Measurements from ENCODE around the gene LIPT2. TPM values are rescaled to one million over a fixed set of nuclear protein-coding genes. Genes with fewer than 3 reads are reported as not detected.

The LIPT2 gene
- polyA plus RNA-seq, 1 donor from 2014 or later = 11.3 TPM

DNA sequence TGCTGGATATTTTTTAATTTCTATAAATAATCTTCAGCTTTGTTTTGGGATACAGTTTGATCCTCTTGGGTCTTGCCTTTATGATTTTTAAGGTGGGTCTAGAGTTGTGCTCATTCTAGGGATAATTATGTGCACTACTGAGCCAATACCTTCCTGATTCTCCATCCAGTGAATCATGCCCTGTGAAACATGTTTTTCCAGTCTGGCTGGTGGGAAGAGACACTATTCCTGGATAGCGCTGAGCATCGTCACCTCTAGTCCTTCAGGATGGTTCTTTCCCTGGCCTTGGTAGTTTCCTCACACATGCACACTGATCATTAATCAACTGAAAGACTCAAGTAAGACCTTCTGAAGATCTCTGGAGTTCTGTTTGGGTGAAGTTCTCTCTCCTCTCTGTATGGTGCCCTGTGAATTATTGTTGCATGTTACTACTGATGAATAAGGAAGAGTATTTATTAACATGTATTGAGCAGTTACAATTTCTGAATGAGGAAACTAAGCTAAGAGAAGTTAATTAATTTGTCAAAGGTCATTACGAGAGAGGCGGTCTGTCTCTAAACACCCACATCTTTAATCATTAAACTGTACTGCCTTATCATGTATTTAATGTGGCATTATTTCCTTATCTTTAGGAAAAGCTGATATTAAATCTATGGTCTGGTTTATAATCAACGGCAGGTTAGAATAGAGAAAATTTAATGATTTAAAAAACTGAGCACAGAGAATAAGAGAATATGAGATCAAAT is 39.1 kb upstream of the LIPT2 start:
- TF ChIP-seq EZH2 (IDR thresholded peaks at IDR 0.05; ENCODE audit: borderline replicate concordance, insufficient read depth, low read length, poor library complexity, severe bottlenecking) (no peak), RAD21 (conservative IDR thresholded peaks at IDR 0.05) (no peak), SMC3 (conservative IDR thresholded peaks at IDR 0.05; ENCODE audit: poor library complexity) (no peak), MXI1 (conservative IDR thresholded peaks at IDR 0.05; ENCODE audit: poor library complexity, severe bottlenecking) (no peak), POLR2AphosphoS5 (IDR thresholded peaks at IDR 0.05) (no peak), EP300 (conservative IDR thresholded peaks at IDR 0.05; ENCODE audit: poor library complexity, severe bottlenecking) (no peak), TAF1 (IDR thresholded peaks at IDR 0.05; ENCODE audit: low read depth) (no peak)
- TF ChIP-seq, protein P1, sequence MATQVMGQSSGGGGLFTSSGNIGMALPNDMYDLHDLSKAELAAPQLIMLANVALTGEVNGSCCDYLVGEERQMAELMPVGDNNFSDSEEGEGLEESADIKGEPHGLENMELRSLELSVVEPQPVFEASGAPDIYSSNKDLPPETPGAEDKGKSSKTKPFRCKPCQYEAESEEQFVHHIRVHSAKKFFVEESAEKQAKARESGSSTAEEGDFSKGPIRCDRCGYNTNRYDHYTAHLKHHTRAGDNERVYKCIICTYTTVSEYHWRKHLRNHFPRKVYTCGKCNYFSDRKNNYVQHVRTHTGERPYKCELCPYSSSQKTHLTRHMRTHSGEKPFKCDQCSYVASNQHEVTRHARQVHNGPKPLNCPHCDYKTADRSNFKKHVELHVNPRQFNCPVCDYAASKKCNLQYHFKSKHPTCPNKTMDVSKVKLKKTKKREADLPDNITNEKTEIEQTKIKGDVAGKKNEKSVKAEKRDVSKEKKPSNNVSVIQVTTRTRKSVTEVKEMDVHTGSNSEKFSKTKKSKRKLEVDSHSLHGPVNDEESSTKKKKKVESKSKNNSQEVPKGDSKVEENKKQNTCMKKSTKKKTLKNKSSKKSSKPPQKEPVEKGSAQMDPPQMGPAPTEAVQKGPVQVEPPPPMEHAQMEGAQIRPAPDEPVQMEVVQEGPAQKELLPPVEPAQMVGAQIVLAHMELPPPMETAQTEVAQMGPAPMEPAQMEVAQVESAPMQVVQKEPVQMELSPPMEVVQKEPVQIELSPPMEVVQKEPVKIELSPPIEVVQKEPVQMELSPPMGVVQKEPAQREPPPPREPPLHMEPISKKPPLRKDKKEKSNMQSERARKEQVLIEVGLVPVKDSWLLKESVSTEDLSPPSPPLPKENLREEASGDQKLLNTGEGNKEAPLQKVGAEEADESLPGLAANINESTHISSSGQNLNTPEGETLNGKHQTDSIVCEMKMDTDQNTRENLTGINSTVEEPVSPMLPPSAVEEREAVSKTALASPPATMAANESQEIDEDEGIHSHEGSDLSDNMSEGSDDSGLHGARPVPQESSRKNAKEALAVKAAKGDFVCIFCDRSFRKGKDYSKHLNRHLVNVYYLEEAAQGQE (IDR thresholded peaks at IDR 0.05; ENCODE audit: borderline replicate concordance) = no peak
- TF ChIP-seq, protein P2, sequence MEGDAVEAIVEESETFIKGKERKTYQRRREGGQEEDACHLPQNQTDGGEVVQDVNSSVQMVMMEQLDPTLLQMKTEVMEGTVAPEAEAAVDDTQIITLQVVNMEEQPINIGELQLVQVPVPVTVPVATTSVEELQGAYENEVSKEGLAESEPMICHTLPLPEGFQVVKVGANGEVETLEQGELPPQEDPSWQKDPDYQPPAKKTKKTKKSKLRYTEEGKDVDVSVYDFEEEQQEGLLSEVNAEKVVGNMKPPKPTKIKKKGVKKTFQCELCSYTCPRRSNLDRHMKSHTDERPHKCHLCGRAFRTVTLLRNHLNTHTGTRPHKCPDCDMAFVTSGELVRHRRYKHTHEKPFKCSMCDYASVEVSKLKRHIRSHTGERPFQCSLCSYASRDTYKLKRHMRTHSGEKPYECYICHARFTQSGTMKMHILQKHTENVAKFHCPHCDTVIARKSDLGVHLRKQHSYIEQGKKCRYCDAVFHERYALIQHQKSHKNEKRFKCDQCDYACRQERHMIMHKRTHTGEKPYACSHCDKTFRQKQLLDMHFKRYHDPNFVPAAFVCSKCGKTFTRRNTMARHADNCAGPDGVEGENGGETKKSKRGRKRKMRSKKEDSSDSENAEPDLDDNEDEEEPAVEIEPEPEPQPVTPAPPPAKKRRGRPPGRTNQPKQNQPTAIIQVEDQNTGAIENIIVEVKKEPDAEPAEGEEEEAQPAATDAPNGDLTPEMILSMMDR (IDR thresholded peaks at IDR 0.05; ENCODE audit: poor library complexity, severe bottlenecking) = no peak
- no peaks in the 10 kb centered on the region for H3K27me3 ChIP-seq (ENCODE audit: insufficient read depth, low read depth, low read length)
- H3K4me3 ChIP-seq (ENCODE audit: low read length) = no peak overlapping the region
- no peaks in the 10 kb centered on the region for H3F3A ChIP-seq (ENCODE audit: insufficient read depth, low read length, poor library complexity, severe bottlenecking)
- H3K27ac ChIP-seq (ENCODE audit: low read length) = no peak overlapping the region
- H3K4me2 ChIP-seq (ENCODE audit: low read length) = no peak overlapping the region
- H2AFZ ChIP-seq (ENCODE audit: low read depth, low read length) = no peak overlapping the region
- no peaks in the 10 kb centered on the region for H3K9me3 ChIP-seq (ENCODE audit: low read length)
- H3K36me3 ChIP-seq (ENCODE audit: insufficient read depth, low read length) = no peaks in the 10 kb centered on the region
- no peak overlapping the region for H3K9ac ChIP-seq (ENCODE audit: low read length)
- no peaks in the 10 kb centered on the region for H3K9me2 ChIP-seq (ENCODE audit: insufficient read depth, low read length)
- H4K20me1 ChIP-seq (ENCODE audit: insufficient read depth) = no peaks in the 10 kb centered on the region
- H3K79me2 ChIP-seq (replicated peaks; ENCODE audit: insufficient read depth, low read length) = no peaks in the 10 kb centered on the region

DNA sequence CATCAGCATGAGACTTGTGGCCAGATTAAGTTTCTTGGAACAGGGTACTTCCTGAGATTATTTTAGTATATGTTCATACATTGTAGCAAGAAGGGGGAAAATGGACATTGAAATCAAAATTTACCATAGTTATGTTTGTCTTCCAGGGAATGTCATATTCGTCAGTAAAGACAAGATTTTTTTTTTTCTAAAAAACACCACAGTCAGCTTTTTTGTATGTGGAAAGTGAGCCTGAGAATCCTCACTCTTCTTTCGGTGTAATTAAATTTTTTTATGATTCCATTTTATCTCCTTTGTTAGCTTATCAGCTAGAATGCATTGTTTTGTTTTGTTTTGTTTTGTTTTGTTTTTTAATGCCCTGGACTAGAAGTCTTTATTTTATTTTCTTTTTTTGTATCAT is 31.5 kb upstream of the LIPT2 start:
- H3K79me2 ChIP-seq (replicated peaks; ENCODE audit: insufficient read depth, low read length) = no peaks in the 10 kb centered on the region
- H3K9ac ChIP-seq (ENCODE audit: low read length) = no peak overlapping the region
- no peaks in the 10 kb centered on the region for H4K20me1 ChIP-seq (ENCODE audit: insufficient read depth)
- no peak overlapping the region for H3K4me2 ChIP-seq (ENCODE audit: low read length)
- no peaks in the 10 kb centered on the region for H3K9me3 ChIP-seq (ENCODE audit: low read length)
- no peaks in the 10 kb centered on the region for H3K36me3 ChIP-seq (ENCODE audit: insufficient read depth, low read length)
- H2AFZ ChIP-seq (ENCODE audit: low read depth, low read length) = no peak overlapping the region
- no peaks in the 10 kb centered on the region for H3K27me3 ChIP-seq (ENCODE audit: insufficient read depth, low read depth, low read length)
- H3F3A ChIP-seq (ENCODE audit: insufficient read depth, low read length, poor library complexity, severe bottlenecking) = no peaks in the 10 kb centered on the region
- no peaks in the 10 kb centered on the region for H3K9me2 ChIP-seq (ENCODE audit: insufficient read depth, low read length)
- no peak overlapping the region for H3K4me3 ChIP-seq (ENCODE audit: low read length)
- no peak overlapping the region for H3K27ac ChIP-seq (ENCODE audit: low read length)
- no peak for TF ChIP-seq MXI1 (conservative IDR thresholded peaks at IDR 0.05; ENCODE audit: poor library complexity, severe bottlenecking)
- TF ChIP-seq SMC3 (conservative IDR thresholded peaks at IDR 0.05; ENCODE audit: poor library complexity) = no peak
- TF ChIP-seq TAF1 (IDR thresholded peaks at IDR 0.05; ENCODE audit: low read depth) = no peak
- no peak for TF ChIP-seq RAD21 (conservative IDR thresholded peaks at IDR 0.05)
- TF ChIP-seq POLR2AphosphoS5 (IDR thresholded peaks at IDR 0.05) = no peak
- TF ChIP-seq, protein P2 (IDR thresholded peaks at IDR 0.05; ENCODE audit: poor library complexity, severe bottlenecking) = no peak
- TF ChIP-seq, protein P1 (IDR thresholded peaks at IDR 0.05; ENCODE audit: borderline replicate concordance) = no peak
- no peak for TF ChIP-seq EP300 (conservative IDR thresholded peaks at IDR 0.05; ENCODE audit: poor library complexity, severe bottlenecking)
- TF ChIP-seq EZH2 (IDR thresholded peaks at IDR 0.05; ENCODE audit: borderline replicate concordance, insufficient read depth, low read length, poor library complexity, severe bottlenecking) = no peak

Data from neural cell (in vitro differentiated cells).